Measurements from ENCODE around the gene MGAT4A.
"Not testable (repeated sequence)": the region's sequence is repeated elsewhere in the genome, so short reads cannot be mapped to it uniquely, and the experiment has no call there.

The MGAT4A gene

GRCh38 chr2:98698896-98699295 lies 32.0 kb downstream of the MGAT4A start:
- DNase-seq = no peak

GRCh38 chr2:98697651-98698337 lies 33.1 kb downstream of the MGAT4A start:
- DNase-seq = no peak

- DNase-seq = no peak
These were observed 34.7 kb downstream of the MGAT4A start for GRCh38 chr2:98696200-98696599.

GRCh38 chr2:98695255-98695654 lies 35.7 kb downstream of the MGAT4A start:
- DNase-seq = no peak

GRCh38 chr2:98693477-98693876 lies 37.5 kb downstream of the MGAT4A start:
- DNase-seq = no peak

- DNase-seq = no peak
These were observed 38.6 kb downstream of the MGAT4A start for GRCh38 chr2:98692090-98693054.

GRCh38 chr2:98691303-98691702 lies 39.6 kb downstream of the MGAT4A start:
- DNase-seq = no peak

- no peak for DNase-seq
These were observed 44.7 kb downstream of the MGAT4A start for GRCh38 chr2:98685930-98686887.

- no peak for DNase-seq
These were observed 47.2 kb downstream of the MGAT4A start for GRCh38 chr2:98683728-98684127.

- DNase-seq = no peak
These were observed 54.2 kb downstream of the MGAT4A start for GRCh38 chr2:98676742-98677141.

GRCh38 chr2:98674233-98674964 lies 56.5 kb downstream of the MGAT4A start:
- DNase-seq = no peak

- DNase-seq = no peak
These were observed 61.3 kb downstream of the MGAT4A start for GRCh38 chr2:98669675-98670074.

GRCh38 chr2:98665677-98666076 lies 65.3 kb downstream of the MGAT4A start:
- no peak for DNase-seq

- DNase-seq = peak; percentile 51
These were observed 66.6 kb downstream of the MGAT4A start for GRCh38 chr2:98664323-98664722.

GRCh38 chr2:98663511-98664090 lies 67.3 kb downstream of the MGAT4A start:
- DNase-seq = peak; percentile 11

GRCh38 chr2:98659491-98659840 lies 71.5 kb downstream of the MGAT4A start:
- DNase-seq = not testable (repeated sequence)

GRCh38 chr2:98658816-98659490 lies 72.0 kb downstream of the MGAT4A start:
- peak; percentile 4 for DNase-seq

- peak; percentile 54 for DNase-seq
These were observed 74.1 kb downstream of the MGAT4A start for GRCh38 chr2:98656800-98657199.

GRCh38 chr2:98654699-98655495 lies 76.0 kb downstream of the MGAT4A start:
- peak; percentile 61 for DNase-seq

GRCh38 chr2:98650998-98651397 lies 79.9 kb downstream of the MGAT4A start:
- DNase-seq = no peak

Data from CD4-positive, alpha-beta T cell treated with Interferon gamma for 1 hour (primary cell).